Astrocyte (in vitro differentiated cells and primary cell): Measurements from ENCODE around the gene SAMD9.
"Not testable (repeated sequence)": the region's sequence is repeated elsewhere in the genome, so short reads cannot be mapped to it uniquely, and the experiment has no call there.

Experiments used
- EZH2 ChIP-seq: IDR thresholded peaks from 2 replicates; pipeline ENCODE4 v1.6.1; 2012; ENCODE audit warnings: mild to moderate bottlenecking, low read length, inconsistent platforms; ENCODE audit not compliant: insufficient read depth
- TF ChIP-seq, protein P1 (sequence below): IDR thresholded peaks from 2 replicates; pipeline ENCODE4 v1.5.1; 2011; ENCODE audit warnings: low read depth, mild to moderate bottlenecking, inconsistent platforms, low read length, moderate library complexity; ENCODE audit not compliant: insufficient read depth

GRCh38 chr7:93126954-93127353 lies 9.2 kb upstream of the SAMD9 start:
- TF ChIP-seq EZH2, result not testable (repeated sequence)
- TF ChIP-seq, protein P1, sequence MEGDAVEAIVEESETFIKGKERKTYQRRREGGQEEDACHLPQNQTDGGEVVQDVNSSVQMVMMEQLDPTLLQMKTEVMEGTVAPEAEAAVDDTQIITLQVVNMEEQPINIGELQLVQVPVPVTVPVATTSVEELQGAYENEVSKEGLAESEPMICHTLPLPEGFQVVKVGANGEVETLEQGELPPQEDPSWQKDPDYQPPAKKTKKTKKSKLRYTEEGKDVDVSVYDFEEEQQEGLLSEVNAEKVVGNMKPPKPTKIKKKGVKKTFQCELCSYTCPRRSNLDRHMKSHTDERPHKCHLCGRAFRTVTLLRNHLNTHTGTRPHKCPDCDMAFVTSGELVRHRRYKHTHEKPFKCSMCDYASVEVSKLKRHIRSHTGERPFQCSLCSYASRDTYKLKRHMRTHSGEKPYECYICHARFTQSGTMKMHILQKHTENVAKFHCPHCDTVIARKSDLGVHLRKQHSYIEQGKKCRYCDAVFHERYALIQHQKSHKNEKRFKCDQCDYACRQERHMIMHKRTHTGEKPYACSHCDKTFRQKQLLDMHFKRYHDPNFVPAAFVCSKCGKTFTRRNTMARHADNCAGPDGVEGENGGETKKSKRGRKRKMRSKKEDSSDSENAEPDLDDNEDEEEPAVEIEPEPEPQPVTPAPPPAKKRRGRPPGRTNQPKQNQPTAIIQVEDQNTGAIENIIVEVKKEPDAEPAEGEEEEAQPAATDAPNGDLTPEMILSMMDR, result not testable (repeated sequence)
